ENCODE results near the gene BIK. TPM values are rescaled to one million over a fixed set of nuclear protein-coding genes. Genes with fewer than 3 reads are reported as not detected.

The BIK gene
- total RNA-seq, 1 experiment from 2014 or later: 3.2 TPM

- TF ChIP-seq ESRRA (CRISPR knock-in tag; IDR thresholded peaks at IDR 0.05; ENCODE audit: borderline replicate concordance): no peak
- no peak for TF ChIP-seq ZNF423 (CRISPR knock-in tag; IDR thresholded peaks at IDR 0.05)
- no peak for TF ChIP-seq GABPB1 (CRISPR knock-in tag; IDR thresholded peaks at IDR 0.05)
- no peak for TF ChIP-seq MXD4 (CRISPR knock-in tag; IDR thresholded peaks at IDR 0.05; ENCODE audit: borderline replicate concordance)
Observed at GRCh38 chr22:43109511-43109910, 1.0 kb upstream of the BIK start (continued).

GRCh38 chr22:43109921-43110443 is 568 bp upstream of the BIK start:
- ChIA-PET CTCF (interaction anchor here (0.5 to 1.0 kb wide), 7 partner anchors 28 to 308 kb away, joined by 3 to 5 read pairs (median 3); partner anchors contain the start of gene TTLL12), POLR2A (no interaction called here)
- no peak for TF ChIP-seq ATF6 (CRISPR knock-in tag; IDR thresholded peaks at IDR 0.05)
- TF ChIP-seq SMAD4 (CRISPR knock-in tag; IDR thresholded peaks at IDR 0.05): no peak
- no peak for TF ChIP-seq ZBTB21 (CRISPR knock-in tag; IDR thresholded peaks at IDR 0.05; ENCODE audit: borderline replicate concordance)
- TF ChIP-seq HMGXB4 (CRISPR knock-in tag; IDR thresholded peaks at IDR 0.05): no peak
- TF ChIP-seq ZNF263 (CRISPR knock-in tag; IDR thresholded peaks at IDR 0.05; ENCODE audit: low read depth): no peak
- TF ChIP-seq ARID4B (CRISPR knock-in tag; IDR thresholded peaks at IDR 0.05; ENCODE audit: borderline replicate concordance): no peak
- TF ChIP-seq RELA (CRISPR knock-in tag; IDR thresholded peaks at IDR 0.05; ENCODE audit: borderline replicate concordance): no peak
- TF ChIP-seq STAT6 (CRISPR knock-in tag; conservative IDR thresholded peaks at IDR 0.05; ENCODE audit: low read depth): no peak
- no peak for TF ChIP-seq FOXJ3 (CRISPR knock-in tag; IDR thresholded peaks at IDR 0.05; ENCODE audit: borderline replicate concordance)
- no peak for TF ChIP-seq E2F4 (CRISPR knock-in tag; IDR thresholded peaks at IDR 0.05; ENCODE audit: borderline replicate concordance, low read depth)
- no peak for TF ChIP-seq MAX (CRISPR knock-in tag; IDR thresholded peaks at IDR 0.05)
- no peak for TF ChIP-seq ZNF512 (CRISPR knock-in tag; IDR thresholded peaks at IDR 0.05; ENCODE audit: borderline replicate concordance)
- no peak for TF ChIP-seq NR3C1 (CRISPR knock-in tag; conservative IDR thresholded peaks at IDR 0.05; ENCODE audit: low read depth)
- no peak for TF ChIP-seq PRRX2 (CRISPR knock-in tag; IDR thresholded peaks at IDR 0.05)
- no peak for TF ChIP-seq JAZF1 (CRISPR knock-in tag; IDR thresholded peaks at IDR 0.05)
- no peak for TF ChIP-seq ATF2 (CRISPR knock-in tag; IDR thresholded peaks at IDR 0.05; ENCODE audit: borderline replicate concordance, low read depth)
- H3K36me3 Mint-ChIP-seq: no peaks in the 10 kb centered on the region
- peaks cover 74% of the 10 kb centered on the region for H3K27me3 Mint-ChIP-seq (ENCODE audit: low read depth)
- no peak overlapping the region for H3K27ac Mint-ChIP-seq
- ATAC-seq: peak; percentile 36
- peak overlapping the region; percentile 71 for H3K4me3 Mint-ChIP-seq
- DNase-seq (ENCODE audit: low spot score): peak; percentile 49
- peaks cover 10% of the 10 kb centered on the region; the same call in 1 of the 2 replicates for H3K4me1 Mint-ChIP-seq
- no peaks in the 10 kb centered on the region for H3K9me3 Mint-ChIP-seq

All from WTC11 (cell line).